ENCODE data around the gene NAGPA. TPM values are rescaled to one million over a fixed set of nuclear protein-coding genes. Genes with fewer than 3 reads are reported as not detected.

The NAGPA gene
- total and polyA plus RNA-seq, 2 of the 13 experiments (the other 11 are each of a cell fraction or from before 2014, with no cell fraction given) = 27.1 to 60.3 TPM

- Histone ChIP-seq H3K36me3 (replicated peaks in 1 of 2; ENCODE audit: control insufficient read depth in 1 of 2, insufficient read depth in 2 of 2, low read length in 2 of 2) (no peaks in the 10 kb centered on the region), H3K27me3 (ENCODE audit: control insufficient read depth in 1 of 2, insufficient read depth in 2 of 2, low read length in 2 of 2) (peaks cover 5 to 39% of the 10 kb centered on the region in 2 experiments; a peak in 4 of 5 replicates), H3K4me2 (ENCODE audit: low read depth, low read length) (no peak overlapping the region), H3K9ac (ENCODE audit: insufficient read depth, low read depth, low read length) (no peak overlapping the region), H3K79me2 (ENCODE audit: insufficient read depth, low read length) (no peaks in the 10 kb centered on the region), H3K27ac (ENCODE audit: extremely low read length, insufficient read depth, low read length) (no peak overlapping the region), H3K9me3 (ENCODE audit: low read length) (no peaks in the 10 kb centered on the region), H4K20me1 (ENCODE audit: insufficient read depth, low read length) (no peaks in the 10 kb centered on the region), H3K4me1 (ENCODE audit: insufficient read depth, low read length) (peaks cover 8% of the 10 kb centered on the region), H2AFZ (ENCODE audit: low read length) (no peak overlapping the region), H3K4me3 (replicated peaks in 1 of 3; ENCODE audit: insufficient read depth in 1 of 3, low read depth in 2 of 3, low read length in 3 of 3) (no peak overlapping the region)
- no TSS peak for BruUV-seq (replicated peaks)
- WGBS (ENCODE audit: low lambda C conversion rate) = 29% methylated on average over 7 of the region's 7 CpGs
- no peak for FAIRE-seq
- intact Hi-C loops (cut with micrococcal nuclease; ENCODE audit: unreplicated experiment) (no loop called here), in situ Hi-C loops (cut with HindIII; ENCODE audit: extremely low pct_ligation_motif_present, low pct_unique_long_range_greater_than_20kb) (no loop called here)
- DNase-seq (ENCODE audit: low spot score) = no peak
- POLR2A ChIA-PET = interaction anchor here (1.2 kb wide), 1 partner anchor 55 kb away, joined by 3 read pairs; no protein-coding TSS in a partner anchor
- CTCF ChIA-PET (ENCODE audit: low intra/inter-chr PET ratio, low total read pairs) = no interaction called here
- ATAC-seq = peak; percentile 27; the same call in 2 of the 3 replicates
- TF ChIP-seq ZNF138 (CRISPR knock-in tag; IDR thresholded peaks at IDR 0.05; ENCODE audit: low read depth) (no peak), ZNF260 (CRISPR knock-in tag; IDR thresholded peaks at IDR 0.05; ENCODE audit: borderline replicate concordance, low read depth) (no peak), ZSCAN25 (CRISPR knock-in tag; IDR thresholded peaks at IDR 0.05) (no peak), ZFP36L2 (CRISPR knock-in tag; IDR thresholded peaks at IDR 0.05) (no peak), ZNF333 (CRISPR knock-in tag; IDR thresholded peaks at IDR 0.05; ENCODE audit: borderline replicate concordance) (no peak), SYNCRIP (IDR thresholded peaks at IDR 0.05; ENCODE audit: insufficient read depth, low read depth, low read length) (no peak), REPIN1 (CRISPR knock-in tag; IDR thresholded peaks at IDR 0.05; ENCODE audit: borderline replicate concordance, low read depth) (no peak), RXRA (CRISPR knock-in tag; IDR thresholded peaks at IDR 0.05) (no peak), ZNF382 (CRISPR knock-in tag; IDR thresholded peaks at IDR 0.05; ENCODE audit: borderline replicate concordance) (no peak), ZMYM3 (CRISPR knock-in tag; IDR thresholded peaks at IDR 0.05) (peak; percentile 27; the same call in 1 of the 2 replicates), ZNF18 (CRISPR knock-in tag; IDR thresholded peaks at IDR 0.05; ENCODE audit: insufficient replicate concordance) (peak; percentile 31), NKX3-1 (CRISPR knock-in tag; IDR thresholded peaks at IDR 0.05) (no peak), KDM4B (CRISPR knock-in tag; IDR thresholded peaks at IDR 0.05) (no peak), JDP2 (CRISPR knock-in tag; IDR thresholded peaks at IDR 0.05; ENCODE audit: borderline replicate concordance) (no peak), ZNF256 (CRISPR knock-in tag; conservative IDR thresholded peaks at IDR 0.05) (no peak), ZNF224 (CRISPR knock-in tag; IDR thresholded peaks at IDR 0.05) (no peak)
- TF ChIP-seq, protein P1, sequence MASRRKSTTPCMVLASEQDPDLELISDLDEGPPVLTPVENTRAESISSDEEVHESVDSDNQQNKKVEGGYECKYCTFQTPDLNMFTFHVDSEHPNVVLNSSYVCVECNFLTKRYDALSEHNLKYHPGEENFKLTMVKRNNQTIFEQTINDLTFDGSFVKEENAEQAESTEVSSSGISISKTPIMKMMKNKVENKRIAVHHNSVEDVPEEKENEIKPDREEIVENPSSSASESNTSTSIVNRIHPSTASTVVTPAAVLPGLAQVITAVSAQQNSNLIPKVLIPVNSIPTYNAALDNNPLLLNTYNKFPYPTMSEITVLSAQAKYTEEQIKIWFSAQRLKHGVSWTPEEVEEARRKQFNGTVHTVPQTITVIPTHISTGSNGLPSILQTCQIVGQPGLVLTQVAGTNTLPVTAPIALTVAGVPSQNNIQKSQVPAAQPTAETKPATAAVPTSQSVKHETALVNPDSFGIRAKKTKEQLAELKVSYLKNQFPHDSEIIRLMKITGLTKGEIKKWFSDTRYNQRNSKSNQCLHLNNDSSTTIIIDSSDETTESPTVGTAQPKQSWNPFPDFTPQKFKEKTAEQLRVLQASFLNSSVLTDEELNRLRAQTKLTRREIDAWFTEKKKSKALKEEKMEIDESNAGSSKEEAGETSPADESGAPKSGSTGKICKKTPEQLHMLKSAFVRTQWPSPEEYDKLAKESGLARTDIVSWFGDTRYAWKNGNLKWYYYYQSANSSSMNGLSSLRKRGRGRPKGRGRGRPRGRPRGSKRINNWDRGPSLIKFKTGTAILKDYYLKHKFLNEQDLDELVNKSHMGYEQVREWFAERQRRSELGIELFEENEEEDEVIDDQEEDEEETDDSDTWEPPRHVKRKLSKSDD (CRISPR knock-in tag; IDR thresholded peaks at IDR 0.05; ENCODE audit: low read depth) = no peak
- TF ChIP-seq, protein P2, sequence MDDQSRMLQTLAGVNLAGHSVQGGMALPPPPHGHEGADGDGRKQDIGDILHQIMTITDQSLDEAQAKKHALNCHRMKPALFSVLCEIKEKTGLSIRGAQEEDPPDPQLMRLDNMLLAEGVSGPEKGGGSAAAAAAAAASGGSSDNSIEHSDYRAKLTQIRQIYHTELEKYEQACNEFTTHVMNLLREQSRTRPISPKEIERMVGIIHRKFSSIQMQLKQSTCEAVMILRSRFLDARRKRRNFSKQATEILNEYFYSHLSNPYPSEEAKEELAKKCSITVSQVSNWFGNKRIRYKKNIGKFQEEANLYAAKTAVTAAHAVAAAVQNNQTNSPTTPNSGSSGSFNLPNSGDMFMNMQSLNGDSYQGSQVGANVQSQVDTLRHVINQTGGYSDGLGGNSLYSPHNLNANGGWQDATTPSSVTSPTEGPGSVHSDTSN (CRISPR knock-in tag; IDR thresholded peaks at IDR 0.05; ENCODE audit: borderline replicate concordance) = no peak
Measured at GRCh38 chr16:4981473-4981872, 52.3 kb downstream of the NAGPA start.

Data from HepG2 (cell line).